SK-N-SH (cell line): ENCODE data around the gene C11orf86. TPM values are rescaled to one million over a fixed set of nuclear protein-coding genes. Genes with fewer than 3 reads are reported as not detected.

Experiments used
- CTCF ChIA-PET: fragments of 300-600, 350-600 bp; formaldehyde crosslinking; extraction: SDS; loops from one replicate; lab custom pipeline; 2021; lab: Yijun Ruan, JAX
- POLR2A ChIA-PET: fragments of 350-600 bp; sonication (Branson Sonifier 250); formaldehyde crosslinking; extraction: SDS; loops from one replicate; lab custom pipeline; 2020; ENCODE audit warnings: antibody characterized with exemption, inconsistent platforms; lab: Yijun Ruan, JAX
- DNase-seq: peaks from one replicate; pipeline ENCODE4 v3.0.0; 2012
- H2AFZ ChIP-seq: fragments of 200-600 bp; sonication (generic); 2 replicates; pipeline ENCODE4 v1.8.1; 2016; ENCODE audit warnings: antibody characterized with exemption, mild to moderate bottlenecking, low read depth
- H3F3A ChIP-seq: fragments of 200-600 bp; sonication (generic); replicated peaks from 2 replicates; pipeline ENCODE3; 2016; ENCODE audit warnings: antibody characterized with exemption, mild to moderate bottlenecking; ENCODE audit not compliant: insufficient read depth
- H3K27ac ChIP-seq, 2 experiments: fragments of 200-500 bp in 1 of 2; fragments of 200-600 bp in 1 of 2; sonication (Bioruptor generic) in 1 of 2; sonication (generic), shearing (Covaris generic) in 1 of 2; 2 replicates each; pipeline versions ENCODE4 v1.5.1 to v1.6.1; 2014 to 2016; ENCODE audit warnings: low read depth in 2 of 2, inconsistent platforms in 1 of 2, low read length in 1 of 2, mild to moderate bottlenecking in 1 of 2, mixed read lengths in 1 of 2
- H3K27me3 ChIP-seq: fragments of 200-600 bp; sonication (generic), shearing (Covaris generic); 2 replicates; pipeline ENCODE4 v1.6.1; 2016; ENCODE audit warnings: mixed run types; ENCODE audit not compliant: insufficient read depth
- H3K36me3 ChIP-seq, 2 experiments: fragments of 200-500 bp in 1 of 2; fragments of 200-600 bp in 1 of 2; sonication (Bioruptor generic) in 1 of 2; sonication (generic) in 1 of 2; replicated peaks in 1 of 2; 2 replicates each; pipeline versions ENCODE3 to v1.5.1; 2014 to 2016; ENCODE audit warnings: low read length in 1 of 2, mild to moderate bottlenecking in 1 of 2; ENCODE audit not compliant: insufficient read depth in 2 of 2, control insufficient read depth in 1 of 2
- H3K4me1 ChIP-seq, 2 experiments: fragments of 200-500 bp in 1 of 2; fragments of 200-600 bp in 1 of 2; sonication (Bioruptor generic) in 1 of 2; sonication (generic), shearing (Covaris generic) in 1 of 2; 2 replicates each; pipeline versions ENCODE4 v1.5.1 to v1.6.1; 2014 to 2016; ENCODE audit warnings: low read depth in 1 of 2, low read length in 1 of 2, mixed run types in 1 of 2; ENCODE audit not compliant: insufficient read depth in 2 of 2, control insufficient read depth in 1 of 2
- H3K4me2 ChIP-seq: fragments of 200-600 bp; sonication (generic), shearing (Covaris generic); 2 replicates; pipeline ENCODE4 v1.6.1; 2017; ENCODE audit warnings: mixed run types
- H3K4me3 ChIP-seq, 2 experiments: fragments of 200-500 bp in 1 of 2; fragments of 200-600 bp in 1 of 2; sonication (Bioruptor generic) in 1 of 2; sonication (generic), shearing (Covaris generic) in 1 of 2; 2 replicates each; pipeline versions ENCODE4 v1.5.1 to v1.8.1; 2014 to 2016; ENCODE audit warnings: low read depth in 2 of 2, inconsistent platforms in 1 of 2, low read length in 1 of 2, mild to moderate bottlenecking in 1 of 2, mixed read lengths in 1 of 2, moderate library complexity in 1 of 2
- H3K79me2 ChIP-seq: fragments of 200-600 bp; sonication (generic); 2 replicates; pipeline ENCODE4 v1.8.1; 2017; ENCODE audit warnings: mild to moderate bottlenecking; ENCODE audit not compliant: insufficient read depth
- H3K9ac ChIP-seq: fragments of 200-600 bp; sonication (generic); 2 replicates; pipeline ENCODE4 v1.6.1; 2017; ENCODE audit warnings: mixed run types
- H3K9me2 ChIP-seq: fragments of 200-600 bp; sonication (generic); 2 replicates; pipeline ENCODE4 v1.6.1; 2017; ENCODE audit warnings: mixed run types
- H3K9me3 ChIP-seq: fragments of 200-600 bp; sonication (generic); 2 replicates; pipeline ENCODE4 v1.6.1; 2017; ENCODE audit warnings: mixed run types, mild to moderate bottlenecking, moderate library complexity
- H4K20me1 ChIP-seq: fragments of 200-600 bp; sonication (generic); 2 replicates; pipeline ENCODE4 v1.6.1; 2017; ENCODE audit warnings: mild to moderate bottlenecking, mixed run types; ENCODE audit not compliant: insufficient read depth
- EP300 ChIP-seq, 2 experiments: IDR thresholded peaks; 2 replicates each; pipeline versions ENCODE4 v1.4.0 to v1.6.1; 2012; ENCODE audit warnings: borderline replicate concordance in 1 of 2, low read depth in 1 of 2, low read length in 1 of 2
- FOSL2 ChIP-seq: IDR thresholded peaks from 2 replicates; pipeline ENCODE4 v1.4.0; 2012; ENCODE audit warnings: low read depth, mild to moderate bottlenecking, moderate library complexity, borderline replicate concordance
- FOXJ3 ChIP-seq: sonication (generic); formaldehyde crosslinking; IDR thresholded peaks from 2 replicates; pipeline ENCODE4 v1.5.1; 2020; ENCODE audit warnings: mild to moderate bottlenecking, missing genetic modification reagents
- FOXM1 ChIP-seq: IDR thresholded peaks from 2 replicates; pipeline ENCODE4 v1.4.0; 2012; ENCODE audit warnings: low read depth, mild to moderate bottlenecking
- GATA2 ChIP-seq: sonication (generic); formaldehyde crosslinking; IDR thresholded peaks from 2 replicates; pipeline ENCODE4 v1.5.0; 2020; ENCODE audit warnings: mild to moderate bottlenecking, missing genetic modification reagents
- NFIC ChIP-seq: IDR thresholded peaks from 2 replicates; pipeline ENCODE4 v1.4.0; 2012; ENCODE audit warnings: borderline replicate concordance
- PBX3 ChIP-seq: IDR thresholded peaks from 2 replicates; pipeline ENCODE4; 2012
- RCOR1 ChIP-seq: fragments of 150-350 bp; IDR thresholded peaks from 2 replicates; pipeline ENCODE4 v1.6.1; 2017; ENCODE audit warnings: antibody characterized with exemption, low read length
- REST ChIP-seq: IDR thresholded peaks from 2 replicates; pipeline ENCODE4 v1.6.1; 2012; ENCODE audit warnings: mild to moderate bottlenecking, low read depth, low read length, moderate library complexity
- SMC3 ChIP-seq: IDR thresholded peaks from 2 replicates; pipeline ENCODE4 v1.6.1; 2012; ENCODE audit warnings: low read depth, low read length, improper control_type of control experiment
- TAF1 ChIP-seq: IDR thresholded peaks from 2 replicates; pipeline ENCODE4 v1.6.1; 2012; ENCODE audit warnings: low read depth, mild to moderate bottlenecking, low read length, moderate library complexity, borderline replicate concordance
- TCF12 ChIP-seq: IDR thresholded peaks from 2 replicates; pipeline ENCODE4 v1.4.0; 2012
- TEAD4 ChIP-seq: IDR thresholded peaks from 2 replicates; pipeline ENCODE4 v1.4.0; 2012; ENCODE audit warnings: mild to moderate bottlenecking, borderline replicate concordance; ENCODE audit not compliant: insufficient read depth
- USF1 ChIP-seq: IDR thresholded peaks from 2 replicates; pipeline ENCODE4 v1.4.0; 2012; ENCODE audit warnings: low read depth, borderline replicate concordance
- ZBTB33 ChIP-seq: IDR thresholded peaks from 2 replicates; pipeline ENCODE4 v1.4.0; 2012; ENCODE audit warnings: low read depth, borderline replicate concordance
- WGBS: methylation state at CpG from one replicate; pipeline ENCODE4 v1.1.6; 2017; ENCODE audit warnings: low lambda C conversion rate; 5-methylcytosine and 5-hydroxymethylcytosine counted together
- polyA plus RNA-seq, 3 experiments: library from polyadenylated mRNA; depleted of rRNA; stranded (reverse); fragments of >200 nt; gene quantifications; 2 replicates each; pipeline ENCODE4 v1.2.3, GENCODE V29; 2012

C11orf86 gene
- polyA plus RNA-seq, 1 of the 3 experiments (the other 2 are of a cell fraction), result 0.08 TPM

- H2AFZ ChIP-seq, result no peak overlapping the region
- H3K9me2 ChIP-seq, result no peaks in the 10 kb centered on the region
- no peaks in the 10 kb centered on the region for H3F3A ChIP-seq
- TF ChIP-seq GATA2 (no peak), USF1 (no peak), TCF12 (no peak), EP300 (IDR thresholded peaks at IDR 0.05; ENCODE audit: borderline replicate concordance in 1 of 2, low read depth in 1 of 2, low read length in 1 of 2) (no peak), FOSL2 (no peak), REST (no peak), TEAD4 (no peak), FOXJ3 (no peak), PBX3 (no peak), ZBTB33 (no peak), SMC3 (no peak), RCOR1 (no peak), NFIC (no peak), FOXM1 (no peak), TAF1 (no peak)
- no peak overlapping the region for H3K9ac ChIP-seq
- POLR2A ChIA-PET, result no interaction called here
- no peaks in the 10 kb centered on the region for H3K79me2 ChIP-seq
- 96% methylated on average over 4 of the region's 8 CpGs for WGBS
- H4K20me1 ChIP-seq, result no peaks in the 10 kb centered on the region
- H3K36me3 ChIP-seq, result no peaks in the 10 kb centered on the region
- no peaks in the 10 kb centered on the region for H3K27me3 ChIP-seq
- H3K4me1 ChIP-seq, result peaks cover 9 to 13% of the 10 kb centered on the region in 2 experiments; a peak in 2 of 4 replicates
- CTCF ChIA-PET, result interaction anchor here (1.1 to 3.4 kb wide), 2 partner anchors 10 to 36 kb away, joined by 3 to 20 read pairs; no protein-coding TSS in a partner anchor
- H3K9me3 ChIP-seq, result no peaks in the 10 kb centered on the region
- H3K4me3 ChIP-seq, result no peak overlapping the region
- no peak for DNase-seq
- no peak overlapping the region for H3K27ac ChIP-seq
- no peak overlapping the region for H3K4me2 ChIP-seq
Measured at GRCh38 chr11:66985508-66986177, 10.5 kb downstream of the C11orf86 start.
